Cardiac fibroblast (primary cell): ENCODE measurements around the gene RAP1GAP2.

ENCODE experiments used
- DNase-seq, 2 donors: peaks; one replicate each; pipeline versions ENCODE4 v3.0.0 to v3.0.0-alpha.2; 2010; ENCODE audit warnings: low read depth in 2 of 2
- H3K4me3 ChIP-seq, 2 donors: replicated peaks in 1 of 2; 1 replicate in 1 of 2; 2 replicates in 1 of 2; pipeline ENCODE4 v1.5.1; 2011; ENCODE audit warnings: low read depth in 2 of 2, low read length in 2 of 2, mild to moderate bottlenecking in 2 of 2, moderate library complexity in 1 of 2
- CTCF ChIP-seq: IDR thresholded peaks from one replicate; pipeline ENCODE4 v1.5.1; 2011; ENCODE audit warnings: low read depth, mild to moderate bottlenecking, low read length, inconsistent platforms

RAP1GAP2 gene

GRCh38 chr17:2867441-2868424, 71.5 kb downstream of the RAP1GAP2 start:
- peak; percentile 52 to 80 for DNase-seq
- no peak overlapping the region for H3K4me3 ChIP-seq
- TF ChIP-seq CTCF = no peak

- H3K4me3 ChIP-seq = no peak overlapping the region
- TF ChIP-seq CTCF = no peak
- DNase-seq = no peak
Measured at GRCh38 chr17:2869604-2870003, 73.4 kb downstream of the RAP1GAP2 start.

- no peak for TF ChIP-seq CTCF
- H3K4me3 ChIP-seq = no peak overlapping the region
- DNase-seq = no peak
Measured at GRCh38 chr17:2871205-2871604, 75.0 kb downstream of the RAP1GAP2 start.

GRCh38 chr17:2871720-2872119, 75.5 kb downstream of the RAP1GAP2 start:
- no peak overlapping the region for H3K4me3 ChIP-seq
- no peak for TF ChIP-seq CTCF
- no peak for DNase-seq

- no peak for TF ChIP-seq CTCF
- DNase-seq = no peak
- H3K4me3 ChIP-seq = no peak overlapping the region
Measured at GRCh38 chr17:2872282-2872681, 76.0 kb downstream of the RAP1GAP2 start.

- DNase-seq = no peak
- no peak overlapping the region for H3K4me3 ChIP-seq
- no peak for TF ChIP-seq CTCF
Measured at GRCh38 chr17:2874189-2874686, 78.0 kb downstream of the RAP1GAP2 start.

- TF ChIP-seq CTCF = no peak
- DNase-seq = no peak
- no peak overlapping the region for H3K4me3 ChIP-seq
Measured at GRCh38 chr17:2875608-2876007, 79.4 kb downstream of the RAP1GAP2 start.
